H9 (cell line): ENCODE results near the gene PUS10. TPM values are rescaled to one million over a fixed set of nuclear protein-coding genes. Genes with fewer than 3 reads are reported as not detected.

Experiments used
- DNase-seq: peaks from one replicate; pipeline ENCODE4 v3.0.0-alpha.2; 2017
- H2AFZ ChIP-seq: one replicate; pipeline ENCODE4 v1.6.1; 2013; ENCODE audit warnings: mild to moderate bottlenecking, low read length, control low read depth, moderate library complexity
- H2AK5ac ChIP-seq: 2 replicates; pipeline ENCODE4 v1.6.1; 2013; ENCODE audit warnings: low read length, control low read depth, mixed read lengths; ENCODE audit not compliant: insufficient read length
- H2BK120ac ChIP-seq: one replicate; pipeline ENCODE4 v1.6.1; 2013; ENCODE audit warnings: low read depth, mild to moderate bottlenecking, low read length, control low read depth, inconsistent platforms; ENCODE audit not compliant: poor library complexity, severe bottlenecking
- H2BK12ac ChIP-seq: 2 replicates; pipeline ENCODE4 v1.6.1; 2013; ENCODE audit warnings: low read length, control low read depth, mixed read lengths, low read depth; ENCODE audit not compliant: insufficient read length
- H2BK15ac ChIP-seq: 2 replicates; pipeline ENCODE4 v1.6.1; 2013; ENCODE audit warnings: low read depth, low read length, control low read depth
- H2BK20ac ChIP-seq: one replicate; pipeline ENCODE4 v1.6.1; 2013; ENCODE audit warnings: low read depth, mild to moderate bottlenecking, low read length, control low read depth, inconsistent platforms; ENCODE audit not compliant: poor library complexity, severe bottlenecking
- H2BK5ac ChIP-seq: 2 replicates; pipeline ENCODE4 v1.6.1; 2013; ENCODE audit warnings: low read length, control low read depth, mixed read lengths; ENCODE audit not compliant: insufficient read length
- H3K14ac ChIP-seq: 2 replicates; pipeline ENCODE4 v1.6.1; 2013; ENCODE audit warnings: low read length, control low read depth; ENCODE audit not compliant: insufficient read depth
- H3K18ac ChIP-seq: 2 replicates; pipeline ENCODE4 v1.6.1; 2013; ENCODE audit warnings: low read depth, mild to moderate bottlenecking, mixed read lengths, low read length, control low read depth; ENCODE audit not compliant: insufficient read length
- H3K23ac ChIP-seq: 2 replicates; pipeline ENCODE4 v1.6.1; 2013; ENCODE audit warnings: low read length, control low read depth, mixed read lengths, low read depth; ENCODE audit not compliant: insufficient read length
- H3K23me2 ChIP-seq: 2 replicates; pipeline ENCODE4 v1.6.1; 2013; ENCODE audit warnings: low read depth, mild to moderate bottlenecking, mixed read lengths, low read length, control low read depth; ENCODE audit not compliant: insufficient read length, poor library complexity, severe bottlenecking
- H3K27ac ChIP-seq: 2 replicates; pipeline ENCODE4 v1.5.1; 2013; ENCODE audit warnings: low read length, control low read depth, mixed read lengths, low read depth; ENCODE audit not compliant: insufficient read length
- H3K27me3 ChIP-seq: 2 replicates; pipeline ENCODE4 v1.6.1; 2013; ENCODE audit warnings: low read length, control low read depth, inconsistent platforms; ENCODE audit not compliant: insufficient read depth
- H3K4ac ChIP-seq: 2 replicates; pipeline ENCODE4 v1.6.1; 2013; ENCODE audit warnings: low read depth, mild to moderate bottlenecking, control low read depth, inconsistent platforms, low read length, moderate library complexity
- H3K4me1 ChIP-seq: 2 replicates; pipeline ENCODE4 v1.6.1; 2013; ENCODE audit warnings: low read length, control low read depth, inconsistent platforms; ENCODE audit not compliant: insufficient read depth
- H3K4me2 ChIP-seq: 2 replicates; pipeline ENCODE4 v1.6.1; 2013; ENCODE audit warnings: low read length, control low read depth, mixed read lengths; ENCODE audit not compliant: insufficient read length, insufficient read depth
- H3K56ac ChIP-seq: 2 replicates; pipeline ENCODE4 v1.6.1; 2013; ENCODE audit warnings: low read depth, mild to moderate bottlenecking, mixed read lengths, low read length, control low read depth; ENCODE audit not compliant: insufficient read length
- H3K79me1 ChIP-seq: 2 replicates; pipeline ENCODE4 v1.6.1; 2013; ENCODE audit warnings: low read depth, mild to moderate bottlenecking, moderate library complexity, low read length, control low read depth, inconsistent platforms; ENCODE audit not compliant: insufficient read depth, poor library complexity, severe bottlenecking
- H3K79me2 ChIP-seq: 2 replicates; pipeline ENCODE4 v1.6.1; 2013; ENCODE audit warnings: low read length, control low read depth, inconsistent platforms; ENCODE audit not compliant: insufficient read depth
- H3K9ac ChIP-seq: 2 replicates; pipeline ENCODE4 v1.6.1; 2013; ENCODE audit warnings: low read length, control low read depth, mixed read lengths; ENCODE audit not compliant: insufficient read length; ENCODE audit errors: extremely low read depth
- H3K9me3 ChIP-seq: one replicate; pipeline ENCODE4 v1.6.1; 2013; ENCODE audit warnings: low read depth, low read length, inconsistent platforms; ENCODE audit not compliant: control insufficient read depth
- H3T11ph ChIP-seq: one replicate; pipeline ENCODE4 v1.6.1; 2013; ENCODE audit warnings: mild to moderate bottlenecking, low read length, control low read depth, inconsistent platforms
- H4K20me1 ChIP-seq: one replicate; pipeline ENCODE4 v1.6.1; 2013; ENCODE audit not compliant: control insufficient read depth, insufficient read length, insufficient read depth
- H4K5ac ChIP-seq: 2 replicates; pipeline ENCODE4 v1.6.1; 2013; ENCODE audit warnings: low read depth, mild to moderate bottlenecking, mixed read lengths, low read length, control low read depth; ENCODE audit not compliant: insufficient read length
- H4K8ac ChIP-seq: replicated peaks from 2 replicates; pipeline ENCODE4 v1.6.1; 2013; ENCODE audit warnings: low read length, control low read depth, mixed read lengths, low read depth; ENCODE audit not compliant: insufficient read length
- H4K91ac ChIP-seq: 2 replicates; pipeline ENCODE4 v1.6.1; 2013; ENCODE audit warnings: low read depth, mild to moderate bottlenecking, moderate library complexity, mixed read lengths, low read length, control low read depth; ENCODE audit not compliant: insufficient read length
- H3K27ac Mint-ChIP-seq, 3 experiments: 2 replicates in 2 of 3; 3 replicates in 1 of 3; pipeline ENCODE4 v1.8.0; 2020 to 2021; ENCODE audit warnings: mixed read lengths in 3 of 3, mild to moderate bottlenecking in 1 of 3, moderate library complexity in 1 of 3
- H3K27me3 Mint-ChIP-seq: 2 replicates; pipeline ENCODE4 v1.8.0; 2021; ENCODE audit warnings: low read depth, mild to moderate bottlenecking, moderate library complexity, mixed read lengths
- H3K36me3 Mint-ChIP-seq, 3 experiments: 2 replicates in 2 of 3; 3 replicates in 1 of 3; pipeline ENCODE4 v1.8.0; 2020 to 2021; ENCODE audit warnings: low read depth in 3 of 3, mixed read lengths in 3 of 3; ENCODE audit not compliant: insufficient read depth in 1 of 3
- H3K4me1 Mint-ChIP-seq, 2 experiments: 2 replicates each; pipeline ENCODE4 v1.8.0; 2020; ENCODE audit warnings: mixed read lengths in 2 of 2
- H3K4me3 Mint-ChIP-seq, 2 experiments: 2 replicates in 1 of 2; 3 replicates in 1 of 2; pipeline ENCODE4 v1.8.0; 2020 to 2021; ENCODE audit warnings: mild to moderate bottlenecking in 2 of 2, mixed read lengths in 2 of 2, moderate library complexity in 1 of 2
- H3K9me3 Mint-ChIP-seq, 2 experiments: 2 replicates in 1 of 2; 3 replicates in 1 of 2; pipeline ENCODE4 v1.8.0; 2020; ENCODE audit warnings: mild to moderate bottlenecking in 2 of 2, mixed read lengths in 2 of 2, moderate library complexity in 1 of 2
- WGBS: extraction: QIAGEN DNeasy Blood & Tissue Kit; methylation state at CpG from one replicate; pipeline ENCODE4 v1.1.7; 2013; ENCODE audit warnings: missing lambda C conversion rate, low lambda C conversion rate, mixed read lengths; ENCODE audit not compliant: insufficient read length; ENCODE audit errors: extremely low coverage; 5-methylcytosine and 5-hydroxymethylcytosine counted together
- total RNA-seq: library from RNA; stranded (reverse); gene quantifications from 2 replicates; pipeline ENCODE4 v1.2.1, GENCODE V29; 2021
- TF ChIP-seq, protein P1 (sequence below): fragments of 200-600 bp; sonication (generic); conservative IDR thresholded peaks from 3 replicates; pipeline ENCODE4 v1.8.0; 2021; ENCODE audit warnings: antibody characterized with exemption, mild to moderate bottlenecking

PUS10 gene
- total RNA-seq, 1 experiment from 2014 or later = 2.3 TPM

DNA sequence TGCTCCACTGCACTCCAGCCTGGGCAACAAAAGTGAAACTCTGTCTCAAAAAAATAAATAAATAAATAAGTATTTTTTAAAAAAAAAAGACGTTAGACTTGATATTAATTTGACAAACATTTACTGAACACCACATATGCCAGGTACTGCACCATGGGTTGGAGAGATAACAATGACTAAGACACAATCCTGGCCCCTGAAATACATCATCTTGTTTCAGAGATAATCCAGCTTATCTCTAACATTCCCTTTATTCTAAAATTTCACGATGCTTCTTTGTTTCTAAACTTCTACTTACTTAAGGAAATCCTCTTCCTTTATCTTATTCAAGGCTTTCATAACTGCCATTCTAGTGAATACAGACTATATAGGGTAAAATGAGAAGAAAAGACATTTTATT, 55.5 kb downstream of the PUS10 start:
- Histone ChIP-seq H4K91ac (no peak overlapping the region), H4K20me1 (no peaks in the 10 kb centered on the region), H3K4ac (no peak overlapping the region), H3K18ac (no peak overlapping the region), H3K4me2 (no peak overlapping the region), H3K14ac (no peak overlapping the region), H3K79me1 (no peaks in the 10 kb centered on the region), H3K79me2 (no peaks in the 10 kb centered on the region), H2BK20ac (no peak overlapping the region), H3K9me3 (no peaks in the 10 kb centered on the region), H4K8ac (no peak overlapping the region), H3T11ph (no peak overlapping the region), H3K23ac (no peak overlapping the region), H3K9ac (no peak overlapping the region), H2BK15ac (no peak overlapping the region), H2AFZ (no peak overlapping the region), H4K5ac (no peak overlapping the region), H2BK12ac (no peak overlapping the region), H3K27me3 (no peaks in the 10 kb centered on the region), H3K27ac (no peak overlapping the region), H3K4me1 (no peaks in the 10 kb centered on the region; the same call in 1 of the 2 replicates), H2BK5ac (no peak overlapping the region), H3K23me2 (no peaks in the 10 kb centered on the region), H3K56ac (no peak overlapping the region), H2BK120ac (no peak overlapping the region), H2AK5ac (no peak overlapping the region)
- no CpG with 5 or more reads among the region's 2 CpGs for WGBS
- Mint-ChIP-seq H3K36me3 (no peaks in the 10 kb centered on the region), H3K27me3 (no peaks in the 10 kb centered on the region), H3K9me3 (no peaks in the 10 kb centered on the region), H3K27ac (no peak overlapping the region), H3K4me3 (no peak overlapping the region), H3K4me1 (peaks cover 3 to 9% of the 10 kb centered on the region in 2 experiments; a peak in 3 of 4 replicates)
- DNase-seq = no peak
- TF ChIP-seq, protein P1, sequence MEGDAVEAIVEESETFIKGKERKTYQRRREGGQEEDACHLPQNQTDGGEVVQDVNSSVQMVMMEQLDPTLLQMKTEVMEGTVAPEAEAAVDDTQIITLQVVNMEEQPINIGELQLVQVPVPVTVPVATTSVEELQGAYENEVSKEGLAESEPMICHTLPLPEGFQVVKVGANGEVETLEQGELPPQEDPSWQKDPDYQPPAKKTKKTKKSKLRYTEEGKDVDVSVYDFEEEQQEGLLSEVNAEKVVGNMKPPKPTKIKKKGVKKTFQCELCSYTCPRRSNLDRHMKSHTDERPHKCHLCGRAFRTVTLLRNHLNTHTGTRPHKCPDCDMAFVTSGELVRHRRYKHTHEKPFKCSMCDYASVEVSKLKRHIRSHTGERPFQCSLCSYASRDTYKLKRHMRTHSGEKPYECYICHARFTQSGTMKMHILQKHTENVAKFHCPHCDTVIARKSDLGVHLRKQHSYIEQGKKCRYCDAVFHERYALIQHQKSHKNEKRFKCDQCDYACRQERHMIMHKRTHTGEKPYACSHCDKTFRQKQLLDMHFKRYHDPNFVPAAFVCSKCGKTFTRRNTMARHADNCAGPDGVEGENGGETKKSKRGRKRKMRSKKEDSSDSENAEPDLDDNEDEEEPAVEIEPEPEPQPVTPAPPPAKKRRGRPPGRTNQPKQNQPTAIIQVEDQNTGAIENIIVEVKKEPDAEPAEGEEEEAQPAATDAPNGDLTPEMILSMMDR = no peak
